ENCODE results near the gene FLII.

FLII gene

DNA sequence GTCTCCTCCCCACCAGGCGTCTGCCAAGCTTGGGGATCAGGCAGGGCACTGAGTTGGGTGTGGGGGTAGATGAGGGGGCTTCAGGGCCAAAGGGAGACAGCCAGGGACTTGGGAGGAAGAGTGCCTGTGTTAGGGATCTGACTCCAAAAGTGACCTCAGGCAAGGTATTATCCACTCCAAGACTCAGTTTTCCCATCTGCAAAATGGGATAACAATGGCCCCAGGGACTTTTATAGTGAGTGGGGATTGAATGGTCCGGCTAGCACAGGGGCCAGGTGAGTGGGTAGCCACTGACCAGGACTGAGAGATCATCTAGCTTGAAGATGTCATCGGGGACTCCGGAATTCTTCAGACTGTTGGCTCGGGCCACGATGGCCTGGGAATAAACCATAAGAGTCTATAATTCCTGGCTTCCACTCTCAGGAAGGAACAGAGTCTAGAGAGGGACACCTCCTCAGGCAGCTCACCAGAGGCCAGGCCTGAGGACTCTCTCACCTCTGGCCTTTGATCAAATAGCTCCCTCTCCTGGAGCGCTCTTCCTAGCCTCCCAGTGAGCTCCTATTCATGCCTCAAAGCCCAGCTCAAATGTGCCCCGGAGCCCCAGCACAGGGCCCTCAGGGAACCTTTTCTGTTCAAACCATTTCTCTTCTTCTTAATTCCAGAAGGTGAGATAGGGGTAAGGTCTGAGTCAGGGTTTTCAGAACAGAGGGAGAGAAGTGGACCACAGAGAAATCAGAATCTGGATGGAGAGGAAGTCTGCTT lies 3.5 kb downstream of the FLII start:
- no peak overlapping the region for H3K4me3 ChIP-seq (ENCODE audit: low read depth, low read length)
- TF ChIP-seq, protein P1, sequence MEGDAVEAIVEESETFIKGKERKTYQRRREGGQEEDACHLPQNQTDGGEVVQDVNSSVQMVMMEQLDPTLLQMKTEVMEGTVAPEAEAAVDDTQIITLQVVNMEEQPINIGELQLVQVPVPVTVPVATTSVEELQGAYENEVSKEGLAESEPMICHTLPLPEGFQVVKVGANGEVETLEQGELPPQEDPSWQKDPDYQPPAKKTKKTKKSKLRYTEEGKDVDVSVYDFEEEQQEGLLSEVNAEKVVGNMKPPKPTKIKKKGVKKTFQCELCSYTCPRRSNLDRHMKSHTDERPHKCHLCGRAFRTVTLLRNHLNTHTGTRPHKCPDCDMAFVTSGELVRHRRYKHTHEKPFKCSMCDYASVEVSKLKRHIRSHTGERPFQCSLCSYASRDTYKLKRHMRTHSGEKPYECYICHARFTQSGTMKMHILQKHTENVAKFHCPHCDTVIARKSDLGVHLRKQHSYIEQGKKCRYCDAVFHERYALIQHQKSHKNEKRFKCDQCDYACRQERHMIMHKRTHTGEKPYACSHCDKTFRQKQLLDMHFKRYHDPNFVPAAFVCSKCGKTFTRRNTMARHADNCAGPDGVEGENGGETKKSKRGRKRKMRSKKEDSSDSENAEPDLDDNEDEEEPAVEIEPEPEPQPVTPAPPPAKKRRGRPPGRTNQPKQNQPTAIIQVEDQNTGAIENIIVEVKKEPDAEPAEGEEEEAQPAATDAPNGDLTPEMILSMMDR (IDR thresholded peaks at IDR 0.05; ENCODE audit: low read depth, low read length) = no peak
- in situ Hi-C loops (cut with HindIII; ENCODE audit: low sequenced_read_pairs) = no loop called here
- no peak for DNase-seq (ENCODE audit: low read depth, low spot score)

DNA sequence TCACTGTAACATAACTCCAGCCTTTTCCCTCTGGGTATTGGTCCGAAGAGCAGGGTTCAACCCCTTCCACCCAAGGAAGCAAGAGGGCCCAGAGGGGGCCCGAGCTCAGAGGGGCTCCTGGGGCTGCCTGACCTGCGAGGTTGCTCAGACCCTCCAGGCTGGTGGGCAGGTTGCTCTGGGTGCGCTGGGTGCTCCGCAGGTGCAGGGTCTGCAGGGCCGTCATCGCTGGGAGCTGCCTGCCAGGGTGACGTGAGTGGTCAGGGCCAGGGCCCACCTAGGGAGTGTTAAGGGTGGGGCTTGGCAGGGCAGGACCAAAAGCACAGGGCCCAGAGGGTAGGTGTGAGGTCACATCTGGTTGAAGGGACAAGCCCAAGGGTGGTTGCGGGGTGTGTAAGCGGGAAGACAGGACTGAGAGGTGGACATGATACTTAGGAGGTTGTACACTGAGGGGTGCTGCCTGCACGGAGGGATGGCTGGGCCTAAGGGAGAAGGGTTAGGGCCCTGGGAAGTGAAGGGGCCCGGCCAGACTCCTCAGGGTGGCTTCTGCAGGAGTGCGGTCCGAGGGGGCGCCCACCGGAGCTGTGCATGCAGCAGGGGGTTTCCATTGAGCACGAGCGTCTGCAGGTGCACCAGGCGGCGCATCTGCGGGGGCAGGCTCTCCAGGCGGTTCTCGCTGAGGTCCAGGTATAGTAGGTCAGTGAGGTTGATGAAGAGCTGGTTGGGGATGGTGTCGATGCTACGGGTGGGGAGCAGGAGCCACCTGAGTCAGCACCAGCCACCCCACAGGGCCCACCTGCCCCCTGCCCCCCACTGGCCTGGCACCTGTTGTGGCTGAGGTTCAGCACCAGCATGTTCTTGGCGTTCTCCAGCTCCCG lies 4.4 kb downstream of the FLII start:
- H3K4me3 ChIP-seq (ENCODE audit: low read depth, low read length) = no peak overlapping the region
- in situ Hi-C loops (cut with HindIII; ENCODE audit: low sequenced_read_pairs) = no loop called here
- TF ChIP-seq, protein P1 (IDR thresholded peaks at IDR 0.05; ENCODE audit: low read depth, low read length) = no peak
- no peak for DNase-seq (ENCODE audit: low read depth, low spot score)

DNA sequence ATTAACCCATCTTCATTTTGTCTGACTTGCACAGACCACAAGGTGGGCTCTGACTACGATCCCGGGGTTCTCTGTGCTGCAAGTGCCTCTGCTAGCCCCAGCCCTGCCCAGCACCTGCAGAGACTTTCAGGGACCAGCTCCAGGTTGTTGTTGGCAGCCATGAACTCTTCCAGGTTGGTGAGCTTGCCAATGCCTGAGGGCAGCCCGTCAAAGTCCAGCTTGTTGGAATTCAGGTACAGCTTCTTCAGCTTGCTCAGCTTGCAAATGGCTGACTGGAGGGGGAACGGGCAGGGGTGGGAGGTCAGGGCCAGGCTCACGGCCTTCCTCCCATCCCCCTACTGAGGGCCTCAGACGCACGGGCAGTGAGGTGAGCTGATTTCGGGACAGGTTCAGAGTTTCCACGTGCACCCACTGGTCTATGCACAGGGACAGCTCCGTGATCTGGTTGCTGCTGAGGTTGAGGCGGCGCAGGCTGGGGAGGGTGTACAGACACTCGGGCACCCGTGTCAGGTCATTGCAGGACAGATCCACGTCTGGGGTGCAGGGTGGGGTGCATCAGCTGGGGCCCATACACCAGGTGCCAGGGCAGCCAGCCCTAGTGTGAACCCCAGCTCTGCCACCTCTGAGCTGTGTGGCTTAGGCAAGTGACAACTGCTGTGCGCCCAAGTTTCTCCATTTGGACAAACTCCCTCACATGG lies 5.2 kb downstream of the FLII start:
- TF ChIP-seq, protein P1 (IDR thresholded peaks at IDR 0.05; ENCODE audit: low read depth, low read length) = no peak
- DNase-seq (ENCODE audit: low read depth, low spot score) = no peak
- no peak overlapping the region for H3K4me3 ChIP-seq (ENCODE audit: low read depth, low read length)
- in situ Hi-C loops (cut with HindIII; ENCODE audit: low sequenced_read_pairs) = no loop called here

DNA sequence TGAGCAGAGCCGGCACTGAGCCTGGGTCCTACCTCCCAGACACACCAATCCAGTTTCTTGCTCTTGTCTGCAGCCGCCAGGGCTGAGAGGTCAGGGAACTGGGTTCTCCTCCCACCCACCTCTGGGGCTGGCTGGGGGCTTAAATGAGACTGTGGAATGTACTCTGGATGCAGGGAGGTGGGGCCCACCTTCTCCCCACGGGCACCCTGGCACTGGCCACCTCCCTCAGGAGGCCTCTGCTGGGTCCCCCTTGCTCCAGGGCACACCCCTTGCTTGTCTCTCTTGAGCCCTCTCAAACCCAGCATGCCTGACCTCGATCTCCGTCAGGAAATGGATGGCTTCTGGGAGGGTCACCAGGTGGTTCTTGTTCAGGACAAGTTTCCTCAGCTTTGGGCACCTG lies 6.4 kb downstream of the FLII start:
- TF ChIP-seq, protein P1 (IDR thresholded peaks at IDR 0.05; ENCODE audit: low read depth, low read length) = no peak
- no peak overlapping the region for H3K4me3 ChIP-seq (ENCODE audit: low read depth, low read length)
- no peak for DNase-seq (ENCODE audit: low read depth, low spot score)
- in situ Hi-C loops (cut with HindIII; ENCODE audit: low sequenced_read_pairs) = no loop called here

DNA sequence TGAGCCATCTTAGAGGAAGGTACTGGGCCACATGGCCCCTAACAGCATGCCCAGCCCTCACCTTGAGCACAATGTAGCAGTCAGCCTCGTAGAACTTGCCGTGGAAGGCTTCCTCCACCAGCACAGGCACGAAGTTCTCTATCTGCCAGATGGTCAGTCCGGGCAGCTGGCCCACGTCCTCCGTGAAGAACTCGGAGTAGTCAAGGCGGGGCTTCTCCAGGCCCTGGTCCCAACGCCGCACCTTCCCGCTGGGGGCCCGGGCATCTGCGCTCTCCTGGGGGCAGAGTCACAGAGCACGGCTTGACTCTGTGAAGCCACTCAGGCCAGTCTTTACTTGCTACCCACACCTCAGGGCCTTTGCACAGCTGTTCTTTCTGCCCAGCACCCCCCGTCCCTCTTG lies 7.3 kb downstream of the FLII start:
- in situ Hi-C loops (cut with HindIII; ENCODE audit: low sequenced_read_pairs) = no loop called here
- no peak overlapping the region for H3K4me3 ChIP-seq (ENCODE audit: low read depth, low read length)
- TF ChIP-seq, protein P1 (IDR thresholded peaks at IDR 0.05; ENCODE audit: low read depth, low read length) = no peak
- DNase-seq (ENCODE audit: low read depth, low spot score) = no peak

DNA sequence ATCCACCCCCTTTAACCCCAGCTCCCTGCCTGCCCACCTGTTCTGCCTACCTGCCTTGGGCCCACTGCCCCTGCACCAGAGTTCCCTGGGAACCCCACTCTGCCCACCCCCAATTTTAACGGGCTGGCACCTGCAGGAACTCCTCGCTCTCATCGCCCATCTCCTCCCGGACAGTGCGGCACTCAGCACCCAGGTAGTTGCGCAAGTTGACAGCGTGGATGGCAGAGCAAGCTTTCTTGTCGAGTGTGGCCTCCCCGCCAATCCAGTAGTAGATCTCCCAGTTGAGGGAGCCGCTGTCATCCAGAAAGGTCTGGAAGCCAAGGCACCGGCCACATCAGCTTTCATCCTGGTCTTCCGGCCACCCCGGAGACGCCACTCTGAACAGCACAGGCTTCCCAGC lies 7.8 kb downstream of the FLII start:
- in situ Hi-C loops (cut with HindIII; ENCODE audit: low sequenced_read_pairs) = no loop called here
- DNase-seq (ENCODE audit: low read depth, low spot score) = no peak
- H3K4me3 ChIP-seq (ENCODE audit: low read depth, low read length) = no peak overlapping the region
- TF ChIP-seq, protein P1 (IDR thresholded peaks at IDR 0.05; ENCODE audit: low read depth, low read length) = no peak
